Measurements from ENCODE around the gene PMF1.

The PMF1 gene

DNA sequence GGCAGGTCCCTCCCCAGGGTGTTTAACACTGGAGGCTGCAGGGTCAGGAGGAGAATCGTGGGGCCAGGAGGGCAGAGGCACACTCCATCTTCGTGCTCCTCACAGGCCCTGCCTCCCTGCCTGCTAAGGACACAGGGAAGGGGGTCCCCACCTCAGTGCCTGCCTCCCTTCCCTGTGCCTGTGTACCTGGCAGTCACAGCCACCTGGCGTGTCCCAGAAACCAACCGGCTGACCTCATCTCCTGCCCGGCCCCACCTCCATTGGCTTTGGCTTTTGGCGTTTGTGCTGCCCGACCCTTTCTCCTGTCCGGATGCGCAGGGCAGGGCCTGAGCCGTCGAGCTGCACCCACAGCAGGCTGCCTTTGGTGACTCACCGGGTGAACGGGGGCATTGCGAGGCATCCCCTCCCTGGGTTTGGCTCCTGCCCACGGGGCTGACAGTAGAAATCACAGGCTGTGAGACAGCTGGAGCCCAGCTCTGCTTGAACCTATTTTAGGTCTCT lies 28.6 kb downstream of the PMF1 start:
- TF ChIP-seq, protein P1, sequence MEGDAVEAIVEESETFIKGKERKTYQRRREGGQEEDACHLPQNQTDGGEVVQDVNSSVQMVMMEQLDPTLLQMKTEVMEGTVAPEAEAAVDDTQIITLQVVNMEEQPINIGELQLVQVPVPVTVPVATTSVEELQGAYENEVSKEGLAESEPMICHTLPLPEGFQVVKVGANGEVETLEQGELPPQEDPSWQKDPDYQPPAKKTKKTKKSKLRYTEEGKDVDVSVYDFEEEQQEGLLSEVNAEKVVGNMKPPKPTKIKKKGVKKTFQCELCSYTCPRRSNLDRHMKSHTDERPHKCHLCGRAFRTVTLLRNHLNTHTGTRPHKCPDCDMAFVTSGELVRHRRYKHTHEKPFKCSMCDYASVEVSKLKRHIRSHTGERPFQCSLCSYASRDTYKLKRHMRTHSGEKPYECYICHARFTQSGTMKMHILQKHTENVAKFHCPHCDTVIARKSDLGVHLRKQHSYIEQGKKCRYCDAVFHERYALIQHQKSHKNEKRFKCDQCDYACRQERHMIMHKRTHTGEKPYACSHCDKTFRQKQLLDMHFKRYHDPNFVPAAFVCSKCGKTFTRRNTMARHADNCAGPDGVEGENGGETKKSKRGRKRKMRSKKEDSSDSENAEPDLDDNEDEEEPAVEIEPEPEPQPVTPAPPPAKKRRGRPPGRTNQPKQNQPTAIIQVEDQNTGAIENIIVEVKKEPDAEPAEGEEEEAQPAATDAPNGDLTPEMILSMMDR (IDR thresholded peaks at IDR 0.05; ENCODE audit: borderline replicate concordance, insufficient read depth, low read depth, low read length): no peak
- no peak overlapping the region for H3K4me3 ChIP-seq (ENCODE audit: low read depth, low read length)

DNA sequence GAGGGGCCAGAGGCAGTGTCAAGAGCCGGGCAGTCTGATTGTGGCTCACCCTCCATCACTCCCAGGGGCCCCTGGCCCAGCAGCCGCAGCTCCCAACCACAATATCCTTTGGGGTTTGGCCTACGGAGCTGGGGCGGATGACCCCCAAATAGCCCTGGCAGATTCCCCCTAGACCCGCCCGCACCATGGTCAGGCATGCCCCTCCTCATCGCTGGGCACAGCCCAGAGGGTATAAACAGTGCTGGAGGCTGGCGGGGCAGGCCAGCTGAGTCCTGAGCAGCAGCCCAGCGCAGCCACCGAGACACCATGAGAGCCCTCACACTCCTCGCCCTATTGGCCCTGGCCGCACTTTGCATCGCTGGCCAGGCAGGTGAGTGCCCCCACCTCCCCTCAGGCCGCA lies 29.1 kb downstream of the PMF1 start, which contains the start of gene BGLAP:
Gene BGLAP, plus strand, starts transcription at position 259 of the 400 bp plus-strand sequence. Its CDS starts 48 bp downstream, at position 307.
- no peak within 1 kb of the TSS for H3K4me3 ChIP-seq (ENCODE audit: low read depth, low read length)
- TF ChIP-seq, protein P1 (IDR thresholded peaks at IDR 0.05; ENCODE audit: borderline replicate concordance, insufficient read depth, low read depth, low read length): no peak

- no peak overlapping the region for H3K4me3 ChIP-seq (ENCODE audit: low read depth, low read length)
- TF ChIP-seq, protein P1 (IDR thresholded peaks at IDR 0.05; ENCODE audit: borderline replicate concordance, insufficient read depth, low read depth, low read length): no peak
Measured at GRCh38 chr1:156242738-156243137, 29.9 kb downstream of the PMF1 start.

- no peak overlapping the region for H3K4me3 ChIP-seq (ENCODE audit: low read depth, low read length)
- TF ChIP-seq, protein P1 (IDR thresholded peaks at IDR 0.05; ENCODE audit: borderline replicate concordance, insufficient read depth, low read depth, low read length): no peak
Measured at GRCh38 chr1:156244126-156244525, 31.3 kb downstream of the PMF1 start.

DNA sequence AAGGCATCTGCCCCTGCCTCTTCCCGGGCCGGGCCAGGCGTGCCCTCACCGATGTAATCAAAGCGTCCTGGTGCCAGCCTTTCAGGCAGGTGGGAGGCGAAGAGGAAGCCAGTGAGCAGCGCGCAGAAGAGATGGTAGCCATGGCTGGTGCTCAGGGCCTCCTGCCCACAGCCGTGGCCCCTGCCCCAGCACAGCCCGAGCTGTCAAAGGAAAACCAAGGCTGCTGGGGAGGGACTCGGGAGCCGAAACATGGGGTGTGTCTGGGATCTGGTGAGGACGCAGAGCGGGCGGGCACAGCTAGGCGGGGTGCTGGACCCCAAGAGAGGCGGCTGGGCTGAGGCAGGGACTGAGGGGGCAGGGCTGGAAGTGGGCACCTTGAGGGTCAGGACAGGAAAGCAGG lies 31.9 kb downstream of the PMF1 start:
- H3K4me3 ChIP-seq (ENCODE audit: low read depth, low read length): no peak overlapping the region

GRCh38 chr1:156245451-156246232 lies 32.8 kb downstream of the PMF1 start:
- TF ChIP-seq, protein P1 (IDR thresholded peaks at IDR 0.05; ENCODE audit: borderline replicate concordance, insufficient read depth, low read depth, low read length): no peak
- peak overlapping the region; percentile 49 for H3K4me3 ChIP-seq (ENCODE audit: low read depth, low read length)

More for the DNA sequence above, 31.9 kb downstream of the PMF1 start:
- TF ChIP-seq, protein P1 (IDR thresholded peaks at IDR 0.05; ENCODE audit: borderline replicate concordance, insufficient read depth, low read depth, low read length): no peak
